ENCODE measurements around the gene SLC8A1. TPM values are rescaled to one million over a fixed set of nuclear protein-coding genes. Genes with fewer than 3 reads are reported as not detected.
A peak's percentile ranks its signal among the peaks of the same experiment; 100 is the strongest.

Gene SLC8A1
- total RNA-seq, 1 donor from 2014 or later: 34.8 TPM

DNA sequence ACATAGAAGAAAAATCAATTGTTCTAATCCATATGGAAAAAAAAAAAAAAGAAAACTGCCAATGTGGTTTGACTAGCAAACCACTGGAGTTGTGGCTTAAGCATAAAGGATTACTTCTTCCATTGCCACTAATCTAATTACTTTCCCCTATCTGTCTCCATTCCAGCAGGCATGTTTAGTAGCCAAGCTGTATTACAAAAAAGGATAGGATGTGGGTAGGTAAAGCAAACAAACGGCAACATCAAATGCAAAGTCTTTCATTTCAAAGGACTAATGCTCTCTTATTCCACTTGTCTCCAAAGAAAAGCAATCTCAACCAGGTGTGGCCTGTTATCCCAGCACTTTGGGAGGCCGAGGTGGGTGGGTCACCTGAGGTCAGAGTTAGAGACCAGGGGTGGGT lies 36.5 kb downstream of the SLC8A1 start:
- DNase-seq (ENCODE audit: low read depth) (no peak), FAIRE-seq (no peak)
- H3K27ac ChIP-seq (ENCODE audit: low read depth, low read length): no peak overlapping the region
- H2AFZ ChIP-seq (ENCODE audit: low read depth, low read length): no peak overlapping the region
- H3K4me3 ChIP-seq (ENCODE audit: insufficient read depth, low read depth, low read length): no peak overlapping the region
- Mint-ChIP-seq H3K4me3 (ENCODE audit: unreplicated experiment) (no peak overlapping the region), H3K36me3 (ENCODE audit: low read depth, unreplicated experiment) (no peaks in the 10 kb centered on the region), H3K4me1 (ENCODE audit: low read depth, unreplicated experiment) (peaks cover 14% of the 10 kb centered on the region), H3K27me3 (ENCODE audit: low read depth, unreplicated experiment) (no peaks in the 10 kb centered on the region), H3K27ac (ENCODE audit: unreplicated experiment) (no peak overlapping the region), H3K9me3 (ENCODE audit: unreplicated experiment) (no peaks in the 10 kb centered on the region)
- H3K79me2 ChIP-seq (ENCODE audit: insufficient read depth, low read length): no peaks in the 10 kb centered on the region
- no peaks in the 10 kb centered on the region for H4K20me1 ChIP-seq (ENCODE audit: insufficient read depth, low read length)
- no peaks in the 10 kb centered on the region for H3K36me3 ChIP-seq (ENCODE audit: insufficient read depth, low read length)
- H3K4me2 ChIP-seq (ENCODE audit: low read length): no peak overlapping the region
- no peaks in the 10 kb centered on the region for H3K9me3 ChIP-seq (ENCODE audit: insufficient read depth, low read depth, low read length)
- no peaks in the 10 kb centered on the region for H3K27me3 ChIP-seq (ENCODE audit: insufficient read depth, low read length)
- peaks cover 2% of the 10 kb centered on the region for H3K4me1 ChIP-seq (ENCODE audit: insufficient read depth, low read length)
- no peak overlapping the region for H3K9ac ChIP-seq (ENCODE audit: low read length)
- no peak for TF ChIP-seq EZH2 (IDR thresholded peaks at IDR 0.05; ENCODE audit: insufficient read depth, low read length)
- TF ChIP-seq, protein P1, sequence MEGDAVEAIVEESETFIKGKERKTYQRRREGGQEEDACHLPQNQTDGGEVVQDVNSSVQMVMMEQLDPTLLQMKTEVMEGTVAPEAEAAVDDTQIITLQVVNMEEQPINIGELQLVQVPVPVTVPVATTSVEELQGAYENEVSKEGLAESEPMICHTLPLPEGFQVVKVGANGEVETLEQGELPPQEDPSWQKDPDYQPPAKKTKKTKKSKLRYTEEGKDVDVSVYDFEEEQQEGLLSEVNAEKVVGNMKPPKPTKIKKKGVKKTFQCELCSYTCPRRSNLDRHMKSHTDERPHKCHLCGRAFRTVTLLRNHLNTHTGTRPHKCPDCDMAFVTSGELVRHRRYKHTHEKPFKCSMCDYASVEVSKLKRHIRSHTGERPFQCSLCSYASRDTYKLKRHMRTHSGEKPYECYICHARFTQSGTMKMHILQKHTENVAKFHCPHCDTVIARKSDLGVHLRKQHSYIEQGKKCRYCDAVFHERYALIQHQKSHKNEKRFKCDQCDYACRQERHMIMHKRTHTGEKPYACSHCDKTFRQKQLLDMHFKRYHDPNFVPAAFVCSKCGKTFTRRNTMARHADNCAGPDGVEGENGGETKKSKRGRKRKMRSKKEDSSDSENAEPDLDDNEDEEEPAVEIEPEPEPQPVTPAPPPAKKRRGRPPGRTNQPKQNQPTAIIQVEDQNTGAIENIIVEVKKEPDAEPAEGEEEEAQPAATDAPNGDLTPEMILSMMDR (IDR thresholded peaks at IDR 0.05; ENCODE audit: insufficient read depth, low read depth, low read length): no peak

DNA sequence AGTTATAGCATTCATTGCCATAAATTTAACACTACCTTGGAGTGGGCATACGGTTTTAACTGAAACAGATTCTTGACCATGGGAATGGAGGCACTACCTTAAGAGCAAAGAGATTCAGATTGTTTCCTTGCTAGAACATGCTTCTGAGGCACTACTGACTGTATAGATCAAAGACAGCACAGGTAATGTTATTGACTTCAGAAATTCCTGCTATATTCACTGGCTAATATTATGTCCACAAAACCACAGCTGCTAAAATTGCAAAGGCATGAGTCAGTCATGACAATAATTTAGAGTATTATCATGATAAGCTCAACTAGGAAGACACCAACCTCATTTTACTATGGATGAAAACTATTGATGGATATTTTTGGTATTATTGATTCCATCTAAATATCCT lies 39.4 kb downstream of the SLC8A1 start:
- Mint-ChIP-seq H3K27me3 (ENCODE audit: low read depth, unreplicated experiment) (no peaks in the 10 kb centered on the region), H3K4me1 (ENCODE audit: low read depth, unreplicated experiment) (peaks cover 19% of the 10 kb centered on the region), H3K9me3 (ENCODE audit: unreplicated experiment) (no peaks in the 10 kb centered on the region), H3K27ac (ENCODE audit: unreplicated experiment) (no peak overlapping the region), H3K4me3 (ENCODE audit: unreplicated experiment) (no peak overlapping the region), H3K36me3 (ENCODE audit: low read depth, unreplicated experiment) (no peaks in the 10 kb centered on the region)
- Histone ChIP-seq H3K79me2 (ENCODE audit: insufficient read depth, low read length) (no peaks in the 10 kb centered on the region), H3K4me2 (ENCODE audit: low read length) (no peak overlapping the region), H3K4me1 (ENCODE audit: insufficient read depth, low read length) (peaks cover 2% of the 10 kb centered on the region), H3K9ac (ENCODE audit: low read length) (no peak overlapping the region), H3K9me3 (ENCODE audit: insufficient read depth, low read depth, low read length) (no peaks in the 10 kb centered on the region), H3K4me3 (ENCODE audit: insufficient read depth, low read depth, low read length) (no peak overlapping the region), H3K27ac (ENCODE audit: low read depth, low read length) (no peak overlapping the region), H3K27me3 (ENCODE audit: insufficient read depth, low read length) (no peaks in the 10 kb centered on the region), H3K36me3 (ENCODE audit: insufficient read depth, low read length) (no peaks in the 10 kb centered on the region), H2AFZ (ENCODE audit: low read depth, low read length) (no peak overlapping the region), H4K20me1 (ENCODE audit: insufficient read depth, low read length) (no peaks in the 10 kb centered on the region)
- TF ChIP-seq EZH2 (IDR thresholded peaks at IDR 0.05; ENCODE audit: insufficient read depth, low read length): no peak
- TF ChIP-seq, protein P1 (IDR thresholded peaks at IDR 0.05; ENCODE audit: insufficient read depth, low read depth, low read length): no peak
- FAIRE-seq: no peak
- peak; percentile 47 for DNase-seq (ENCODE audit: low read depth)

DNA sequence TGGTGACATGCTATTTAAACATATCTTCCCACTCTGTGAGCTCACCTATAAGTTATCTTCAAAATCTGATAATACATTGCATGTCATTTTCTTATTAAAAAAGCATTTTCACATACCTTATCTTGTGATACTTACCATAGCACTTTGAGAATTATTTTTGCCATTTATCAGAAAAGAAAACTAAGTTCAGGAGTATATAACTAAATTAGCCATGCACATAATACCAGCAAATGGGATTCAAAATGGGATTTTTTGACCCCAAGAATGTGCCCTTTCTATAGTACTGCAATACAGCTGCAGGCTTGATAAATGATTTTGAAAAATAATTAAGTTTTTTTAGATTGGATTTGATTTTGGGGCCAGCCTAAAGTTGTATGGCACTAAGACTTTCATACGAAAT lies 41.2 kb downstream of the SLC8A1 start:
- Histone ChIP-seq H3K9ac (ENCODE audit: low read length) (no peak overlapping the region), H3K9me3 (ENCODE audit: insufficient read depth, low read depth, low read length) (no peaks in the 10 kb centered on the region), H3K79me2 (ENCODE audit: insufficient read depth, low read length) (peaks cover 3% of the 10 kb centered on the region), H3K4me1 (ENCODE audit: insufficient read depth, low read length) (peaks cover 2% of the 10 kb centered on the region), H3K27me3 (ENCODE audit: insufficient read depth, low read length) (no peaks in the 10 kb centered on the region), H3K4me2 (ENCODE audit: low read length) (no peak overlapping the region), H4K20me1 (ENCODE audit: insufficient read depth, low read length) (no peaks in the 10 kb centered on the region), H3K27ac (ENCODE audit: low read depth, low read length) (no peak overlapping the region), H2AFZ (ENCODE audit: low read depth, low read length) (no peak overlapping the region), H3K36me3 (ENCODE audit: insufficient read depth, low read length) (no peaks in the 10 kb centered on the region), H3K4me3 (ENCODE audit: insufficient read depth, low read depth, low read length) (no peak overlapping the region)
- no peak for DNase-seq (ENCODE audit: low read depth)
- Mint-ChIP-seq H3K4me1 (ENCODE audit: low read depth, unreplicated experiment) (peaks cover 27% of the 10 kb centered on the region), H3K36me3 (ENCODE audit: low read depth, unreplicated experiment) (no peaks in the 10 kb centered on the region), H3K27me3 (ENCODE audit: low read depth, unreplicated experiment) (no peaks in the 10 kb centered on the region), H3K4me3 (ENCODE audit: unreplicated experiment) (no peak overlapping the region), H3K9me3 (ENCODE audit: unreplicated experiment) (no peaks in the 10 kb centered on the region), H3K27ac (ENCODE audit: unreplicated experiment) (no peak overlapping the region)
- FAIRE-seq: no peak
- TF ChIP-seq EZH2 (IDR thresholded peaks at IDR 0.05; ENCODE audit: insufficient read depth, low read length): no peak
- TF ChIP-seq, protein P1 (IDR thresholded peaks at IDR 0.05; ENCODE audit: insufficient read depth, low read depth, low read length): no peak

Measured in astrocyte (in vitro differentiated cells and primary cell).